GM23248 (cell line): ENCODE measurements around the gene KDM4B. TPM values are rescaled to one million over a fixed set of nuclear protein-coding genes. Genes with fewer than 3 reads are reported as not detected.

Experiments
- DNase-seq: peaks from one replicate; pipeline ENCODE4 v3.0.0-alpha.2; 2015
- H2AFZ ChIP-seq: fragments of 200-600 bp; sonication (generic); 2 replicates; pipeline ENCODE4 v1.6.1; 2016; ENCODE audit warnings: antibody characterized with exemption
- H3F3A ChIP-seq: fragments of 200-600 bp; sonication (generic); 2 replicates; pipeline ENCODE4 v1.6.1; 2016; ENCODE audit warnings: mild to moderate bottlenecking, antibody characterized with exemption, mixed run types; ENCODE audit not compliant: insufficient read depth
- H3K27ac ChIP-seq: fragments of 200-600 bp; sonication (generic); 2 replicates; pipeline ENCODE4 v1.5.1; 2016; ENCODE audit warnings: mild to moderate bottlenecking
- H3K27me3 ChIP-seq: fragments of 200-600 bp; sonication (generic); replicated peaks from 2 replicates; pipeline ENCODE4 v1.6.1; 2016; ENCODE audit warnings: mild to moderate bottlenecking; ENCODE audit not compliant: insufficient read depth
- H3K36me3 ChIP-seq: fragments of 200-600 bp; sonication (generic); 2 replicates; pipeline ENCODE4 v1.6.1; 2016; ENCODE audit warnings: low read depth, mild to moderate bottlenecking
- H3K4me1 ChIP-seq: fragments of 200-600 bp; sonication (generic); 2 replicates; pipeline ENCODE4 v1.6.1; 2016; ENCODE audit warnings: mild to moderate bottlenecking; ENCODE audit not compliant: insufficient read depth
- H3K4me2 ChIP-seq: fragments of 200-600 bp; sonication (generic); one replicate; pipeline ENCODE4 v1.6.1; 2016; ENCODE audit warnings: mild to moderate bottlenecking; ENCODE audit not compliant: unreplicated experiment
- H3K4me3 ChIP-seq: fragments of 200-600 bp; sonication (generic); 2 replicates; pipeline ENCODE4 v1.5.1; 2016; ENCODE audit warnings: mild to moderate bottlenecking
- H3K79me2 ChIP-seq: fragments of 200-600 bp; sonication (generic); 2 replicates; pipeline ENCODE4 v1.6.1; 2016; ENCODE audit warnings: mild to moderate bottlenecking; ENCODE audit not compliant: insufficient read depth
- H3K9ac ChIP-seq: fragments of 200-600 bp; sonication (generic); 2 replicates; pipeline ENCODE4 v1.6.1; 2016; ENCODE audit warnings: mild to moderate bottlenecking
- H3K9me2 ChIP-seq: fragments of 200-600 bp; sonication (generic); 2 replicates; pipeline ENCODE4 v1.6.1; 2016; ENCODE audit warnings: mixed run types, mild to moderate bottlenecking, moderate library complexity; ENCODE audit not compliant: insufficient read depth
- H3K9me3 ChIP-seq: fragments of 200-600 bp; sonication (generic); one replicate; pipeline ENCODE4 v1.6.1; 2017; ENCODE audit warnings: low read depth
- H4K20me1 ChIP-seq: fragments of 200-600 bp; sonication (generic); 2 replicates; pipeline ENCODE4 v1.6.0; 2016; ENCODE audit not compliant: insufficient read depth
- EZH2 ChIP-seq: fragments of 200-600 bp; sonication (generic); IDR thresholded peaks from 2 replicates; pipeline ENCODE4 v1.6.1; 2018; ENCODE audit warnings: antibody characterized with exemption, mild to moderate bottlenecking; ENCODE audit not compliant: insufficient read depth, poor library complexity, severe bottlenecking
- EZH2phosphoT487 ChIP-seq: fragments of 200-600 bp; sonication (generic); IDR thresholded peaks from 2 replicates; pipeline ENCODE4 v1.6.1; 2018; ENCODE audit warnings: antibody characterized with exemption, moderate library complexity, mild to moderate bottlenecking, low read depth; ENCODE audit not compliant: insufficient read depth
- WGBS, 2 experiments: methylation state at CpG; one replicate each; pipeline ENCODE4 v1.1.6; 2015 to 2017; ENCODE audit warnings: low lambda C conversion rate in 2 of 2, low coverage in 1 of 2; ENCODE audit errors: missing lambda C conversion rate in 2 of 2; 5-methylcytosine and 5-hydroxymethylcytosine counted together
- in situ Hi-C: fragments of 300-500 bp; cut with MboI; formaldehyde crosslinking; loops from 2 replicates; pipeline ENCODE4 v1.15.0; 2020
- polyA plus RNA-seq: library from polyadenylated mRNA; unstranded; fragments of >200 nt; fragmentation: Nextera tagmentation; extraction: Ambion mirVana; gene quantifications from 2 replicates; pipeline ENCODE4 v1.2.1, GENCODE V29; 2016
- total RNA-seq: library from RNA; depleted of rRNA; stranded (reverse); fragments of >200 nt; shearing (Covaris generic); gene quantifications from 2 replicates; pipeline ENCODE4 v1.2.3, GENCODE V29; 2014

KDM4B gene
- total and polyA plus RNA-seq, 2 experiments from 2014 or later = 14.8 to 28.7 TPM

GRCh38 chr19:5059213-5059574 is 90.3 kb downstream of the KDM4B start:
- peak overlapping the region; percentile 66 for H3K4me2 ChIP-seq
- 0 out of 2 replicates have a peak overlapping the region, but pooled peaks have one; percentile 3 for H3K4me3 ChIP-seq
- peak overlapping the region; percentile 57 for H3K9ac ChIP-seq
- H3K27me3 ChIP-seq = no peaks in the 10 kb centered on the region
- in situ Hi-C loops = no loop called here
- H3K9me3 ChIP-seq = no peaks in the 10 kb centered on the region
- peak overlapping the region; percentile 56 for H3K27ac ChIP-seq
- no peak overlapping the region for H2AFZ ChIP-seq
- peak; percentile 57 for DNase-seq
- peaks cover 8% of the 10 kb centered on the region for H3F3A ChIP-seq
- H4K20me1 ChIP-seq = no peaks in the 10 kb centered on the region; the same call in 1 of the 2 replicates
- peaks cover 40% of the 10 kb centered on the region; the same call in 1 of the 2 replicates for H3K79me2 ChIP-seq
- H3K9me2 ChIP-seq = no peaks in the 10 kb centered on the region
- TF ChIP-seq EZH2 (no peak), EZH2phosphoT487 (no peak)
- H3K4me1 ChIP-seq = peaks cover 12% of the 10 kb centered on the region
- WGBS, 2 experiments = 19 to 22% methylated on average over 20 to 21 of the region's 21 CpGs
- H3K36me3 ChIP-seq = peaks cover 11% of the 10 kb centered on the region; the same call in 1 of the 2 replicates

GRCh38 chr19:5059793-5060192 is 90.9 kb downstream of the KDM4B start:
- in situ Hi-C loops = no loop called here
- TF ChIP-seq EZH2phosphoT487 (no peak), EZH2 (no peak)
- H3K4me2 ChIP-seq = no peak overlapping the region
- H3K27me3 ChIP-seq = no peaks in the 10 kb centered on the region
- H3K9me2 ChIP-seq = no peaks in the 10 kb centered on the region
- peaks cover 8% of the 10 kb centered on the region for H3F3A ChIP-seq
- H3K4me1 ChIP-seq = peaks cover 12% of the 10 kb centered on the region
- DNase-seq = no peak
- no peak overlapping the region for H3K9ac ChIP-seq
- H3K79me2 ChIP-seq = peaks cover 46% of the 10 kb centered on the region; the same call in 1 of the 2 replicates
- no peaks in the 10 kb centered on the region; the same call in 1 of the 2 replicates for H4K20me1 ChIP-seq
- no peaks in the 10 kb centered on the region for H3K9me3 ChIP-seq
- peaks cover 11% of the 10 kb centered on the region; the same call in 1 of the 2 replicates for H3K36me3 ChIP-seq
- no peak overlapping the region; the same call in 1 of the 2 replicates for H3K27ac ChIP-seq
- no peak overlapping the region for H2AFZ ChIP-seq
- no peak overlapping the region for H3K4me3 ChIP-seq
- WGBS, 2 experiments = 87 to 88% methylated on average over 10 to 12 of the region's 12 CpGs

GRCh38 chr19:5062195-5062594 is 93.3 kb downstream of the KDM4B start:
- Histone ChIP-seq H3K4me3 (no peak overlapping the region), H3F3A (peaks cover 8% of the 10 kb centered on the region), H2AFZ (no peak overlapping the region), H3K9me2 (no peaks in the 10 kb centered on the region), H3K4me2 (no peak overlapping the region), H3K27ac (no peak overlapping the region), H4K20me1 (no peaks in the 10 kb centered on the region; the same call in 1 of the 2 replicates), H3K4me1 (peaks cover 12% of the 10 kb centered on the region), H3K27me3 (no peaks in the 10 kb centered on the region), H3K9ac (no peak overlapping the region), H3K9me3 (no peaks in the 10 kb centered on the region), H3K79me2 (peaks cover 66% of the 10 kb centered on the region; the same call in 1 of the 2 replicates), H3K36me3 (peaks cover 11% of the 10 kb centered on the region; the same call in 1 of the 2 replicates)
- TF ChIP-seq EZH2phosphoT487 = no peak
- TF ChIP-seq EZH2 = no peak
- in situ Hi-C loops = no loop called here
- DNase-seq = no peak
- 100% methylated on average over 9 of the region's 9 CpGs for WGBS, 2 experiments

GRCh38 chr19:5062799-5063198 is 93.9 kb downstream of the KDM4B start:
- Histone ChIP-seq H3F3A (peaks cover 4% of the 10 kb centered on the region; the same call in 1 of the 2 replicates), H3K4me1 (peaks cover 12% of the 10 kb centered on the region), H3K4me2 (no peak overlapping the region), H2AFZ (no peak overlapping the region), H4K20me1 (no peaks in the 10 kb centered on the region), H3K79me2 (peaks cover 66% of the 10 kb centered on the region; the same call in 1 of the 2 replicates), H3K27me3 (no peaks in the 10 kb centered on the region), H3K27ac (no peak overlapping the region), H3K4me3 (no peak overlapping the region), H3K36me3 (peaks cover 6% of the 10 kb centered on the region; the same call in 1 of the 2 replicates), H3K9me2 (no peaks in the 10 kb centered on the region), H3K9ac (no peak overlapping the region), H3K9me3 (no peaks in the 10 kb centered on the region)
- no peak for DNase-seq
- 89 to 91% methylated on average over 4 of the region's 4 CpGs for WGBS, 2 experiments
- in situ Hi-C loops = no loop called here
- TF ChIP-seq EZH2 (no peak), EZH2phosphoT487 (no peak)
